Measurements from ENCODE around the gene MYCBP2.

DNA sequence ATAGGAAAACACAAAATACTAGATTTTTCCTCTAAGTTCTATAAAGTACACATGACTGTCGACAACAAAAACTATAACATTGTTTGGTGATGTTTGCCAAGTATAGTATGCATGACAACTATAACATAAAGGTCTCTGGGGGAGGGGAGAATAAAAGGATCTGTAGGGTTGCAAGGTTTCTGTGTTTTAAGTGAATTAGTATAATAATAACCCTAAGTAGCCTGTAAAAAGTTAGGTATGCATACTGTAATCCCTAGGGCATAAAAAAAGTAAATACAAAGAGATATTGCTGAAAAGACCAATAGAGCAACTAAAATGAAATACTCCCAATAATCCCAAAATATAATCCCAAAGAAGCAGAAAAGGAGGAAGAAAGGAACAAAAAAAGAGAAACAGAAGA lies 14.6 kb downstream of the MYCBP2 start:
- TF ChIP-seq, protein P1, sequence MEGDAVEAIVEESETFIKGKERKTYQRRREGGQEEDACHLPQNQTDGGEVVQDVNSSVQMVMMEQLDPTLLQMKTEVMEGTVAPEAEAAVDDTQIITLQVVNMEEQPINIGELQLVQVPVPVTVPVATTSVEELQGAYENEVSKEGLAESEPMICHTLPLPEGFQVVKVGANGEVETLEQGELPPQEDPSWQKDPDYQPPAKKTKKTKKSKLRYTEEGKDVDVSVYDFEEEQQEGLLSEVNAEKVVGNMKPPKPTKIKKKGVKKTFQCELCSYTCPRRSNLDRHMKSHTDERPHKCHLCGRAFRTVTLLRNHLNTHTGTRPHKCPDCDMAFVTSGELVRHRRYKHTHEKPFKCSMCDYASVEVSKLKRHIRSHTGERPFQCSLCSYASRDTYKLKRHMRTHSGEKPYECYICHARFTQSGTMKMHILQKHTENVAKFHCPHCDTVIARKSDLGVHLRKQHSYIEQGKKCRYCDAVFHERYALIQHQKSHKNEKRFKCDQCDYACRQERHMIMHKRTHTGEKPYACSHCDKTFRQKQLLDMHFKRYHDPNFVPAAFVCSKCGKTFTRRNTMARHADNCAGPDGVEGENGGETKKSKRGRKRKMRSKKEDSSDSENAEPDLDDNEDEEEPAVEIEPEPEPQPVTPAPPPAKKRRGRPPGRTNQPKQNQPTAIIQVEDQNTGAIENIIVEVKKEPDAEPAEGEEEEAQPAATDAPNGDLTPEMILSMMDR (conservative IDR thresholded peaks at IDR 0.05 in 1 of 2, IDR thresholded peaks at IDR 0.05 in 1 of 2; ENCODE audit: extremely low read depth in 1 of 2, insufficient read depth in 1 of 2, low read depth in 1 of 2, low read length in 2 of 2): no peak
- TF ChIP-seq EZH2 (IDR thresholded peaks at IDR 0.05; ENCODE audit: borderline replicate concordance, low read length): no peak
